Type B pancreatic cell (in vitro differentiated cells): Measurements from ENCODE around the gene ABCA3. TPM values are rescaled to one million over a fixed set of nuclear protein-coding genes. Genes with fewer than 3 reads are reported as not detected.

Experiments
- DNase-seq: peaks from one replicate; pipeline ENCODE4 v3.0.0; 2021; ENCODE audit warnings: mixed read lengths; ENCODE audit not compliant: unreplicated experiment; ENCODE audit errors: extremely low spot score
- H3K27ac Mint-ChIP-seq: 2 replicates; pipeline ENCODE4 v1.8.0; 2021; ENCODE audit warnings: mild to moderate bottlenecking, mixed read lengths
- H3K27me3 Mint-ChIP-seq: 2 replicates; pipeline ENCODE4 v1.8.0; 2021; ENCODE audit warnings: mixed read lengths
- H3K36me3 Mint-ChIP-seq: 2 replicates; pipeline ENCODE4 v1.8.0; 2021; ENCODE audit warnings: mixed read lengths
- H3K4me1 Mint-ChIP-seq: one replicate; pipeline ENCODE4 v1.8.0; 2021; ENCODE audit warnings: mixed read lengths; ENCODE audit not compliant: unreplicated experiment
- H3K4me3 Mint-ChIP-seq: 2 replicates; pipeline ENCODE4 v1.8.0; 2021; ENCODE audit warnings: mild to moderate bottlenecking, mixed read lengths
- H3K9me3 Mint-ChIP-seq: 2 replicates; pipeline ENCODE4 v1.8.0; 2021; ENCODE audit warnings: mixed read lengths
- CTCF ChIP-seq: fragments of 200-600 bp; sonication (generic); conservative IDR thresholded peaks from 2 replicates; pipeline ENCODE4 v1.5.0; 2021; ENCODE audit warnings: antibody characterized with exemption, mild to moderate bottlenecking
- total RNA-seq: library from RNA; stranded (reverse); gene quantifications from 2 replicates; pipeline ENCODE4 v1.2.1, GENCODE V29; 2021; ENCODE audit warnings: low replicate concordance

Gene ABCA3
- total RNA-seq, 1 donor from 2014 or later: 10.5 TPM

DNA sequence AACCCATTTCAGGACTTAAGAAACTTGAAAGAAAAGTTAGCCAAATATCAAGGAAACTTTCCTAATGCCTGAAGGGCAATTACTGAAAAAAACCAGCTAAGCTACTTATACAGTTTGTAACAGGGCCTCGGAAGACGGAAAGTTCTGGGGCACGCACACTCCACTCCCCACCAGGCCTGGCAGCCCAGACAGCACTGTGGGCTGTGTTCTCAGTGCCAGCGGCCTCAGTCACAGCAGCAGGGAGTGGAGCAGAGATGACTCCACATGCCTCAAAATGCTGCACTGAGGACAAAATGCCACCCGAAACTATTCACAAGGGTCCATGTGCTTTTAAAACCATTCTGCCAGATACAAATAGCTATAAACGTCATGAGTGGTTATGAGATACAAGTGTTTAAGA lies 82.8 kb downstream of the ABCA3 start:
- Mint-ChIP-seq H3K36me3 (peaks cover 29% of the 10 kb centered on the region), H3K27me3 (no peaks in the 10 kb centered on the region), H3K4me3 (no peak overlapping the region), H3K4me1 (no peaks in the 10 kb centered on the region), H3K9me3 (no peaks in the 10 kb centered on the region), H3K27ac (no peak overlapping the region)
- TF ChIP-seq CTCF: no peak
- DNase-seq: no peak

DNA sequence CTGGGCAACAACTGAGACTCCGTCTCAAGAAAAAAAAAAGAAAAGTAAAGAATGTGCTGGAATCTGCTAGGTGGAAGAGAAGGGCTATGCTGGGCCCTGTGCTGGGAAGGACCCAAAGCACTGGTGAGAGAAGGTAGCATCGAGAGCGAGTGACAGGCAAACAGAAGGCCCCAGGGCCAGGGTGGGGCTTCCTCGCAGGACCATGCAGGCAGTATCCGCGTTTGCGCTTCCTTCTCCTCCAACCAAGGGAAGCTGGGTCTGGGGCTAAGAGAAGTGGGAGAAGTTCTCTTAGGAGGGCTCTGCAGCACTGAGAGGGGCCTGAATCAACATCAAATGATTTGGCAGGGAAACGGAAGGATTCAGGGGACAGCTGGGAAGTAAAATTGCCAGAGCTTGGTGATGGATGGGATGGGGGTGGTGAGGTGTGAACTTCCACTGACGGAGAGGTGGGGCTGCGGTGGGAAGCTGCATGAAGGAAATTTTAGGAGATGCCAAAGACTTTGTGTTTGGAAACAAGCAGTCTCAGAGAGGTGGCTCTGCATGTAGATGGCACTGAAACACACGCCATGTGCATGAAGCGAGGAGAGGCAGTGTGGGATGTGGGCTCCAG lies 83.9 kb downstream of the ABCA3 start:
- H3K27me3 Mint-ChIP-seq: no peaks in the 10 kb centered on the region
- DNase-seq: no peak
- peaks cover 26% of the 10 kb centered on the region for H3K36me3 Mint-ChIP-seq
- H3K4me3 Mint-ChIP-seq: no peak overlapping the region
- no peak overlapping the region for H3K27ac Mint-ChIP-seq
- H3K9me3 Mint-ChIP-seq: no peaks in the 10 kb centered on the region
- TF ChIP-seq CTCF: no peak
- H3K4me1 Mint-ChIP-seq: no peaks in the 10 kb centered on the region

- TF ChIP-seq CTCF: no peak
- no peak for DNase-seq
- peaks cover 19% of the 10 kb centered on the region for H3K36me3 Mint-ChIP-seq
- H3K27me3 Mint-ChIP-seq: no peaks in the 10 kb centered on the region
- H3K4me1 Mint-ChIP-seq: no peaks in the 10 kb centered on the region
- no peaks in the 10 kb centered on the region for H3K9me3 Mint-ChIP-seq
- H3K4me3 Mint-ChIP-seq: no peak overlapping the region
- peak overlapping the region; percentile 77 for H3K27ac Mint-ChIP-seq
Observed at GRCh38 chr16:2253293-2253692, 87.2 kb downstream of the ABCA3 start.

- no peak overlapping the region for H3K4me3 Mint-ChIP-seq
- peaks cover 17% of the 10 kb centered on the region for H3K36me3 Mint-ChIP-seq
- H3K27me3 Mint-ChIP-seq: no peaks in the 10 kb centered on the region
- DNase-seq: no peak
- H3K4me1 Mint-ChIP-seq: no peaks in the 10 kb centered on the region
- peak overlapping the region; percentile 77 for H3K27ac Mint-ChIP-seq
- no peaks in the 10 kb centered on the region for H3K9me3 Mint-ChIP-seq
- no peak for TF ChIP-seq CTCF
Observed at GRCh38 chr16:2252806-2253148, 87.8 kb downstream of the ABCA3 start.

GRCh38 chr16:2251296-2252111 lies 89.0 kb downstream of the ABCA3 start, which contains the start of gene ECI1:
Gene ECI1 (minus strand): TSS chr16:2251587. CDS start chr16:2251566, 21 bp downstream.
- Mint-ChIP-seq H3K27me3 (no peaks in the 10 kb centered on the region), H3K9me3 (no peaks in the 10 kb centered on the region), H3K27ac (peak within 1 kb of the TSS; percentile 95), H3K36me3 (peaks cover 13% of the 10 kb centered on the region), H3K4me1 (no peaks in the 10 kb centered on the region), H3K4me3 (peak within 1 kb of the TSS; percentile 93)
- TF ChIP-seq CTCF: peak; percentile 74
- DNase-seq: peak; percentile 93
